HepG2 (cell line): ENCODE results near the gene PRKCZ. TPM values are rescaled to one million over a fixed set of nuclear protein-coding genes. Genes with fewer than 3 reads are reported as not detected.

ENCODE experiments used
- AHR ChIP-seq: IDR thresholded peaks from 2 replicates; pipeline ENCODE4 v1.6.1; 2018; ENCODE audit warnings: missing genetic modification reagents, missing compliant biosample characterization
- ARNT2 ChIP-seq: sonication (generic); formaldehyde crosslinking; IDR thresholded peaks from 2 replicates; pipeline ENCODE4 v1.8.0; 2022; ENCODE audit warnings: mild to moderate bottlenecking, low read depth, missing genetic modification reagents, moderate library complexity
- CBX2 ChIP-seq, 2 experiments: fragments of 200-600 bp in 1 of 2; sonication (generic); formaldehyde crosslinking in 1 of 2; IDR thresholded peaks; 2 replicates each; pipeline versions ENCODE4 v1.7.0 to v1.8.1; 2018 to 2022; ENCODE audit warnings: low read depth in 2 of 2, low read length in 1 of 2, mild to moderate bottlenecking in 1 of 2, missing genetic modification reagents in 1 of 2
- CERS6 ChIP-seq: sonication (generic); formaldehyde crosslinking; IDR thresholded peaks from 2 replicates; pipeline ENCODE4 v1.5.0; 2020; ENCODE audit warnings: missing genetic modification reagents
- FOXA1 ChIP-seq, 2 experiments: fragments of 450-650 bp in 1 of 2; sonication (generic) in 1 of 2; formaldehyde crosslinking in 1 of 2; IDR thresholded peaks; 2 replicates each; pipeline versions ENCODE4 v1.4.0 to v1.6.1; 2016 to 2020; ENCODE audit warnings: missing genetic modification reagents in 1 of 2
- HNRNPUL1 ChIP-seq: fragments of 200-400 bp; formaldehyde crosslinking; IDR thresholded peaks from 2 replicates; pipeline ENCODE4 v1.6.1; 2017; ENCODE audit warnings: low read depth, mild to moderate bottlenecking, low read length, moderate library complexity
- JUNB ChIP-seq: sonication (generic); formaldehyde crosslinking; IDR thresholded peaks from 2 replicates; pipeline ENCODE4 v1.8.0; 2022; ENCODE audit warnings: missing genetic modification reagents, mild to moderate bottlenecking, borderline replicate concordance
- KLF13 ChIP-seq: sonication (generic); formaldehyde crosslinking; IDR thresholded peaks from 2 replicates; pipeline ENCODE4 v1.4.0; 2020; ENCODE audit warnings: mild to moderate bottlenecking, missing genetic modification reagents
- MED13 ChIP-seq: sonication (generic); formaldehyde crosslinking; IDR thresholded peaks from 2 replicates; pipeline ENCODE4 v1.5.0; 2020; ENCODE audit warnings: missing genetic modification reagents
- MIER2 ChIP-seq: IDR thresholded peaks from 2 replicates; pipeline ENCODE4 v1.6.1; 2016; ENCODE audit warnings: missing biosample characterization, missing genetic modification reagents
- MNT ChIP-seq: fragments of 450-650 bp; IDR thresholded peaks from 2 replicates; pipeline ENCODE4 v1.6.1; 2016
- MZF1 ChIP-seq: sonication (generic); formaldehyde crosslinking; IDR thresholded peaks from 2 replicates; pipeline ENCODE4 v1.8.1; 2023; ENCODE audit warnings: mild to moderate bottlenecking, missing genetic modification reagents, borderline replicate concordance
- NR2C2 ChIP-seq: sonication (generic); formaldehyde crosslinking; IDR thresholded peaks from 2 replicates; pipeline ENCODE4 v1.4.0; 2020; ENCODE audit warnings: missing genetic modification reagents, mild to moderate bottlenecking, moderate library complexity, borderline replicate concordance
- RARA ChIP-seq: IDR thresholded peaks from 2 replicates; pipeline ENCODE4 v1.6.1; 2016; ENCODE audit warnings: missing genetic modification reagents, missing compliant biosample characterization
- SMARCC2 ChIP-seq: fragments of 450-650 bp; IDR thresholded peaks from 2 replicates; pipeline ENCODE4 v1.6.1; 2017; ENCODE audit warnings: antibody characterized with exemption, mild to moderate bottlenecking
- SRSF1 ChIP-seq: fragments of 200-400 bp; formaldehyde crosslinking; optimal IDR thresholded peaks from 2 replicates; pipeline ENCODE3; 2017; ENCODE audit warnings: mild to moderate bottlenecking, low read depth, low read length, moderate library complexity
- SYNCRIP ChIP-seq: fragments of 200-400 bp; formaldehyde crosslinking; IDR thresholded peaks from 2 replicates; pipeline ENCODE4 v1.6.1; 2018; ENCODE audit warnings: mild to moderate bottlenecking, low read depth, low read length; ENCODE audit not compliant: insufficient read depth
- ZBTB7A ChIP-seq: sonication (generic); formaldehyde crosslinking; IDR thresholded peaks from 2 replicates; pipeline ENCODE4 v1.8.0; 2022; ENCODE audit warnings: mild to moderate bottlenecking, missing genetic modification reagents
- ZFP36L1 ChIP-seq: sonication (generic); formaldehyde crosslinking; IDR thresholded peaks from 2 replicates; pipeline ENCODE4 v1.8.0; 2022; ENCODE audit warnings: mild to moderate bottlenecking, missing genetic modification reagents, moderate library complexity
- ZFYVE20 ChIP-seq: sonication (generic); formaldehyde crosslinking; IDR thresholded peaks from 2 replicates; pipeline ENCODE4 v1.8.0; 2023; ENCODE audit warnings: low read depth, mild to moderate bottlenecking, moderate library complexity, missing genetic modification reagents, borderline replicate concordance
- ZNF207 ChIP-seq: fragments of 450-650 bp; IDR thresholded peaks from 2 replicates; pipeline ENCODE4 v1.6.1; 2016; ENCODE audit warnings: antibody characterized with exemption, borderline replicate concordance
- ZNF367 ChIP-seq: sonication (generic); formaldehyde crosslinking; IDR thresholded peaks from 2 replicates; pipeline ENCODE4 v1.4.0; 2020; ENCODE audit warnings: missing genetic modification reagents, borderline replicate concordance
- ZNF546 ChIP-seq: sonication (generic); formaldehyde crosslinking; conservative IDR thresholded peaks from 2 replicates; pipeline ENCODE4 v1.8.1; 2023; ENCODE audit warnings: mild to moderate bottlenecking, missing genetic modification reagents
- ZNF564 ChIP-seq: sonication (generic); formaldehyde crosslinking; IDR thresholded peaks from 2 replicates; pipeline ENCODE4 v1.8.1; 2023; ENCODE audit warnings: mild to moderate bottlenecking, missing genetic modification reagents
- ZNF746 ChIP-seq: sonication (generic); formaldehyde crosslinking; IDR thresholded peaks from 2 replicates; pipeline ENCODE4 v1.8.0; 2022; ENCODE audit warnings: mild to moderate bottlenecking, missing genetic modification reagents
- ZNF761 ChIP-seq: sonication (generic); formaldehyde crosslinking; conservative IDR thresholded peaks from 2 replicates; pipeline ENCODE4 v1.4.0; 2020; ENCODE audit warnings: mild to moderate bottlenecking, missing genetic modification reagents
- ZNF770 ChIP-seq: sonication (generic); formaldehyde crosslinking; IDR thresholded peaks from 2 replicates; pipeline ENCODE4 v1.5.0; 2020; ENCODE audit warnings: mild to moderate bottlenecking, missing genetic modification reagents
- polyA plus RNA-seq, 8 experiments: library from polyadenylated mRNA; depleted of rRNA in 3 of 8; stranded (reverse) in 7 of 8; unstranded in 1 of 8; fragments of >200 nt; fragmentation: Illumina TruSeq in 4 of 8; extraction: Trizol in 4 of 8; gene quantifications; 2 replicates each; pipeline versions ENCODE4 v1.2.1 to v1.2.3, GENCODE V29; 2011 to 2016; ENCODE audit warnings: low read depth in 4 of 8, missing spikeins in 1 of 8, mixed read lengths in 1 of 8; ENCODE audit not compliant: insufficient read depth in 1 of 8
- total RNA-seq, 5 experiments: library from RNA; depleted of rRNA; stranded (reverse); fragments of >200 nt; fragmentation: Illumina TruSeq; extraction: Trizol; gene quantifications; 2 replicates each; pipeline ENCODE4 v1.2.3, GENCODE V29; 2016; ENCODE audit warnings: low read depth in 1 of 5

PRKCZ gene
- total and polyA plus RNA-seq, 2 of the 13 experiments (the other 11 are each of a cell fraction or from before 2014, with no cell fraction given): 34.7 to 85.2 TPM

GRCh38 chr1:2232916-2233438 is 182.8 kb downstream of the PRKCZ start (continued):
- TF ChIP-seq CBX2 (IDR thresholded peaks at IDR 0.05; ENCODE audit: low read depth, low read length) (no peak), CBX2 (CRISPR knock-in tag; IDR thresholded peaks at IDR 0.05; ENCODE audit: low read depth) (no peak), ZFYVE20 (CRISPR knock-in tag) (no peak), JUNB (0 out of 2 replicates have a peak, but pooled peaks have one; percentile 37), ZNF207 (no peak), RARA (no peak), ZBTB7A (CRISPR knock-in tag) (0 out of 2 replicates have a peak, but pooled peaks have one; percentile 5), NR2C2 (peak; percentile 7; the same call in 1 of the 2 replicates), ZNF746 (CRISPR knock-in tag) (no peak), ZFP36L1 (no peak), MNT (no peak), KLF13 (no peak), ZNF367 (no peak), CERS6 (CRISPR knock-in tag) (no peak), MIER2 (no peak), ZNF564 (CRISPR knock-in tag) (0 out of 2 replicates have a peak, but pooled peaks have one; percentile 17), HNRNPUL1 (no peak), MED13 (no peak), FOXA1 (IDR thresholded peaks at IDR 0.05) (no peak), FOXA1 (CRISPR knock-in tag; IDR thresholded peaks at IDR 0.05) (no peak), ZNF761 (CRISPR knock-in tag) (no peak), ARNT2 (CRISPR knock-in tag) (0 out of 2 replicates have a peak, but pooled peaks have one; percentile 11), SMARCC2 (no peak), MZF1 (CRISPR knock-in tag) (no peak), SRSF1 (no peak), SYNCRIP (no peak), AHR (CRISPR knock-in tag) (no peak), ZNF546 (no peak), ZNF770 (no peak)
